GM12892 (cell line): ENCODE data around the gene SMIM15.

ENCODE experiments used
- POLR2A ChIP-seq: IDR thresholded peaks from 2 replicates; pipeline ENCODE4 v1.6.1; 2011; ENCODE audit warnings: low read depth, low read length, control low read depth
- POLR2AphosphoS5 ChIP-seq: IDR thresholded peaks from 2 replicates; pipeline ENCODE4 v1.6.1; 2011; ENCODE audit warnings: low read depth, low read length, control low read depth

DNA sequence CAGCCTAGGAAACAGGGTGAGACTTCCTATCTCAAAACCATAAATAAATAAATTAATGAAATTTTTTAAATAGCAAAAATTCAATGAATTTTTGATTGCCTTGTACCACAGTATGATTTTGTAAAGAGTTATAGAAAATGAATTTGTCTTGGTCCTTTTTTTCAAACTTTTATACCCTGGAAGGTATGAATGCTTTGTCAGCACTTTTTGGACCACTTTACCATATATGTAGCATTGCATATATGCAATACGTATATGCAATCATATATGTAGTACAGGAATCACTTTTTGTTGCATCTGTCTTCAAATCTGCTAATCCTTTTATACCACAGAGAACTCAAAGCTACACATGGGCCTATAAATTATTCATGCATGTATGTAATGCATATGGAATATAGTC is 9.2 kb upstream of the SMIM15 start:
- TF ChIP-seq POLR2A (no peak), POLR2AphosphoS5 (no peak)
